GM12878 (cell line): ENCODE data around the gene NGDN. TPM values are rescaled to one million over a fixed set of nuclear protein-coding genes. Genes with fewer than 3 reads are reported as not detected.

Source experiments
- ATAC-seq: fragments of 200-7000 bp; cut with Tn5 transposase; 3 replicates; pipeline ENCODE4 v1.9.1; 2020; ENCODE audit warnings: mild to moderate bottlenecking, moderate library complexity
- BruUV-seq: library from RNA; stranded (reverse); fragments of 400-500 nt; replicated peaks from 2 replicates; lab custom pipeline; 2021; lab: Mats Ljungman, UMichigan
- CTCF ChIA-PET: fragments of 300-600 bp; sonication (Branson Sonifier 250); formaldehyde crosslinking; extraction: SDS; loops from one replicate; lab custom pipeline; 2021; ENCODE audit warnings: inconsistent platforms; lab: Yijun Ruan, JAX
- POLR2A ChIA-PET: fragments of 350-600 bp; formaldehyde crosslinking; extraction: SDS; loops from one replicate; lab custom pipeline; 2021; ENCODE audit warnings: inconsistent platforms; lab: Charles Lee
- RAD21 ChIA-PET: fragments of 300-600 bp; sonication (Branson Sonifier 250); formaldehyde crosslinking; loops from one replicate; lab custom pipeline; 2023; ENCODE audit warnings: antibody characterized with exemption; ENCODE audit not compliant: unreplicated experiment; lab: Charles Lee
- SMC1A ChIA-PET: fragments of 300-600 bp; sonication (Branson Sonifier 250); formaldehyde crosslinking; loops from one replicate; lab custom pipeline; 2023; ENCODE audit not compliant: unreplicated experiment, uncharacterized antibody; lab: Charles Lee
- DNase-seq: peaks from one replicate; pipeline ENCODE4 v3.0.0-alpha.2; 2011; ENCODE audit warnings: low read depth, low spot score
- FAIRE-seq: peaks from 3 replicates; lab custom pipeline; 2011; peaks lifted over from hg19 to GRCh38; lab: Jason Lieb, UNC
- H2AFZ ChIP-seq: 2 replicates; pipeline ENCODE4 v1.6.0; 2011; ENCODE audit warnings: low read depth, low read length, control low read depth; ENCODE audit not compliant: control insufficient read depth
- H3K27ac ChIP-seq: 2 replicates; pipeline ENCODE4 v1.5.1; 2011; ENCODE audit warnings: control low read depth; ENCODE audit not compliant: control insufficient read depth, insufficient read depth
- H3K27me3 ChIP-seq, 2 experiments: replicated peaks in 1 of 2; 2 replicates each; pipeline versions ENCODE4 v1.6.0 to v1.6.1; 2011; ENCODE audit warnings: low read length in 1 of 2; ENCODE audit not compliant: control insufficient read depth in 2 of 2, insufficient read depth in 2 of 2
- H3K36me3 ChIP-seq, 2 experiments: 2 replicates each; pipeline ENCODE4 v1.5.1; 2011; ENCODE audit warnings: low read length in 1 of 2; ENCODE audit not compliant: control insufficient read depth in 2 of 2, insufficient read depth in 2 of 2
- H3K4me1 ChIP-seq: 2 replicates; pipeline ENCODE4 v1.6.1; 2011; ENCODE audit warnings: mild to moderate bottlenecking, low read length, moderate library complexity, mixed read lengths; ENCODE audit not compliant: control insufficient read depth, insufficient read depth
- H3K4me2 ChIP-seq: 2 replicates; pipeline ENCODE4 v1.6.0; 2011; ENCODE audit warnings: control low read depth; ENCODE audit not compliant: control insufficient read depth, insufficient read depth
- H3K4me3 ChIP-seq: fragments of 200-600 bp; sonication (generic); 2 replicates; pipeline ENCODE4 v1.5.1; 2016
- H3K79me2 ChIP-seq: 2 replicates; pipeline ENCODE4 v1.6.0; 2011; ENCODE audit warnings: low read length; ENCODE audit not compliant: control insufficient read depth, insufficient read depth
- H3K9ac ChIP-seq: 2 replicates; pipeline ENCODE4 v1.8.0; 2011; ENCODE audit warnings: low read length, control low read depth, mixed read lengths; ENCODE audit not compliant: control insufficient read depth, insufficient read depth
- H3K9me3 ChIP-seq: replicated peaks from 3 replicates; pipeline ENCODE4 v1.5.1; 2011; ENCODE audit warnings: mild to moderate bottlenecking, low read length; ENCODE audit not compliant: control insufficient read depth, insufficient read depth
- H4K20me1 ChIP-seq: 2 replicates; pipeline ENCODE4 v1.6.0; 2011; ENCODE audit not compliant: control insufficient read depth, insufficient read depth
- ASH2L ChIP-seq: fragments of 300-600, 200-600 bp; sonication (generic); IDR thresholded peaks from 2 replicates; pipeline ENCODE4 v1.6.1; 2017; ENCODE audit warnings: low read depth, mild to moderate bottlenecking, borderline replicate concordance
- EZH2 ChIP-seq: IDR thresholded peaks from 2 replicates; pipeline ENCODE4 v1.6.1; 2012; ENCODE audit warnings: low read depth, mild to moderate bottlenecking, control low read depth, inconsistent platforms, low read length, borderline replicate concordance; ENCODE audit not compliant: control insufficient read depth
- FOS ChIP-seq: IDR thresholded peaks from 3 replicates; pipeline ENCODE4 v1.6.1; 2011; ENCODE audit warnings: borderline replicate concordance; ENCODE audit not compliant: insufficient read length; ENCODE audit errors: extremely low read depth
- GABPA ChIP-seq: IDR thresholded peaks from 2 replicates; pipeline ENCODE4 v1.6.1; 2014; ENCODE audit warnings: antibody characterized with exemption, low read depth, mild to moderate bottlenecking, inconsistent platforms
- HCFC1 ChIP-seq: fragments of 150-350 bp; IDR thresholded peaks from 2 replicates; pipeline ENCODE4 v1.6.1; 2014; ENCODE audit warnings: low read length
- HDAC2 ChIP-seq: fragments of 200-600 bp; sonication (generic); IDR thresholded peaks from 2 replicates; pipeline ENCODE4 v1.6.1; 2017
- MYC ChIP-seq: IDR thresholded peaks from 2 replicates; pipeline ENCODE4 v1.6.1; 2011; ENCODE audit warnings: mild to moderate bottlenecking, low read length, moderate library complexity, inconsistent platforms; ENCODE audit not compliant: insufficient read depth, insufficient replicate concordance, insufficient read length, severe bottlenecking
- NFIC ChIP-seq: IDR thresholded peaks from 2 replicates; pipeline ENCODE4 v1.6.1; 2012; ENCODE audit warnings: low read depth, mild to moderate bottlenecking, inconsistent platforms, low read length, moderate library complexity
- NFXL1 ChIP-seq: fragments of 450-650 bp; IDR thresholded peaks from 2 replicates; pipeline ENCODE4 v1.6.1; 2017; ENCODE audit warnings: antibody characterized with exemption, mild to moderate bottlenecking, borderline replicate concordance
- NR2C1 ChIP-seq: fragments of 450-650 bp; IDR thresholded peaks from 2 replicates; pipeline ENCODE4 v1.6.1; 2017; ENCODE audit warnings: antibody characterized with exemption, mild to moderate bottlenecking, moderate library complexity
- NR2C2 ChIP-seq: IDR thresholded peaks from 2 replicates; pipeline ENCODE4 v1.6.1; 2011; ENCODE audit warnings: borderline replicate concordance, low read depth; ENCODE audit not compliant: control insufficient read depth, insufficient read length
- NR2F1 ChIP-seq: fragments of 450-650 bp; conservative IDR thresholded peaks from 2 replicates; pipeline ENCODE4 v1.6.1; 2017; ENCODE audit warnings: mild to moderate bottlenecking
- POLR2AphosphoS5 ChIP-seq: IDR thresholded peaks from 2 replicates; pipeline ENCODE4 v1.6.1; 2011; ENCODE audit warnings: mild to moderate bottlenecking, low read length, inconsistent platforms
- RB1 ChIP-seq: fragments of 450-650 bp; formaldehyde crosslinking; IDR thresholded peaks from 2 replicates; pipeline ENCODE4 v1.6.1; 2017; ENCODE audit warnings: mild to moderate bottlenecking, borderline replicate concordance
- RUNX3 ChIP-seq: IDR thresholded peaks from 2 replicates; pipeline ENCODE4 v1.6.1; 2012; ENCODE audit warnings: low read length, inconsistent platforms
- SMC3 ChIP-seq: IDR thresholded peaks from 2 replicates; pipeline ENCODE4 v1.6.1; 2011; ENCODE audit warnings: low read length, improper control_type of control experiment, borderline replicate concordance
- SRF ChIP-seq, 2 experiments: IDR thresholded peaks; 2 replicates each; pipeline ENCODE4 v1.6.1; 2011; ENCODE audit warnings: low read depth in 2 of 2, low read length in 2 of 2, mild to moderate bottlenecking in 1 of 2, moderate library complexity in 1 of 2
- SUPT20H ChIP-seq: IDR thresholded peaks from 2 replicates; pipeline ENCODE4 v1.6.1; 2011; ENCODE audit warnings: low read depth, mild to moderate bottlenecking, low read length, moderate library complexity, borderline replicate concordance; ENCODE audit not compliant: control insufficient read depth
- TBL1XR1 ChIP-seq: IDR thresholded peaks from 2 replicates; pipeline ENCODE4 v1.6.1; 2012; ENCODE audit warnings: low read depth, low read length, improper control_type of control experiment
- USF2 ChIP-seq: IDR thresholded peaks from 2 replicates; pipeline ENCODE4 v1.6.1; 2011; ENCODE audit warnings: low read depth, low read length, improper control_type of control experiment, borderline replicate concordance
- YY1 ChIP-seq: IDR thresholded peaks from 2 replicates; pipeline ENCODE4 v1.6.1; 2011; ENCODE audit warnings: low read depth, mild to moderate bottlenecking, low read length
- WGBS: methylation state at CpG from one replicate; pipeline ENCODE4 v1.1.6; 2016; ENCODE audit warnings: low lambda C conversion rate; ENCODE audit not compliant: insufficient replicate concordance, insufficient coverage; ENCODE audit errors: missing lambda C conversion rate; 5-methylcytosine and 5-hydroxymethylcytosine counted together
- in situ Hi-C: fragments of 300-500 bp; cut with MboI; formaldehyde crosslinking; loops from 9 replicates; pipeline ENCODE4 v1.14.3; 2018; ENCODE audit warnings: mixed read lengths
- intact Hi-C: fragments of 100-400 bp; cut with micrococcal nuclease; formaldehyde crosslinking; loops from one replicate; pipeline ENCODE4 v1.14.2; 2022; ENCODE audit not compliant: unreplicated experiment
- polyA plus RNA-seq, 11 experiments: library from polyadenylated mRNA; depleted of rRNA in 4 of 11; unstranded in 6 of 11; stranded (reverse) in 5 of 11; fragments of >200 nt; fragmentation: Nextera tagmentation in 4 of 11; fragmentation: Illumina TruSeq in 1 of 11; extraction: Ambion mirVana in 4 of 11; extraction: Trizol in 1 of 11; gene quantifications; 1 replicate in 1 of 11; 2 replicates in 10 of 11; pipeline versions ENCODE4 v1.2.1 to v1.2.3, GENCODE V29; 2011 to 2016; ENCODE audit warnings: inconsistent platforms in 2 of 11, missing spikeins in 2 of 11, low read depth in 1 of 11
- total RNA-seq, 4 experiments: library from RNA; depleted of rRNA in 3 of 4; stranded (reverse); fragments of >200 nt in 3 of 4; fragmentation: Illumina TruSeq in 1 of 4; extraction: Trizol in 1 of 4; gene quantifications; 2 replicates each; pipeline versions ENCODE4 v1.2.1 to v1.2.3, GENCODE V29; 2013 to 2021

Gene NGDN
- total and polyA plus RNA-seq, 10 of the 15 experiments (the other 5 are each of a cell fraction or from before 2014, with no cell fraction given) = 40.4 to 163 (median 71.4) TPM

- no TSS peak for BruUV-seq
- no peak overlapping the region for H2AFZ ChIP-seq
- ATAC-seq (peak; percentile 85), FAIRE-seq (no peak), DNase-seq (no peak)
- no peaks in the 10 kb centered on the region; a peak in 1 of 4 replicates for H3K27me3 ChIP-seq
- no peaks in the 10 kb centered on the region for H3K4me1 ChIP-seq
- ChIA-PET SMC1A (no interaction called here), CTCF (interaction anchor here (1.0 kb wide), 1 partner anchor 42 kb away, joined by 3 read pairs; no protein-coding TSS in a partner anchor), RAD21 (no interaction called here), POLR2A (no interaction called here)
- H4K20me1 ChIP-seq = no peaks in the 10 kb centered on the region
- no peak overlapping the region for H3K4me3 ChIP-seq
- no peak overlapping the region for H3K4me2 ChIP-seq
- in situ Hi-C loops = no loop called here
- no peaks in the 10 kb centered on the region for H3K9me3 ChIP-seq
- no peak overlapping the region for H3K9ac ChIP-seq
- H3K27ac ChIP-seq = no peak overlapping the region
- intact Hi-C loops = no loop called here
- no peak for TF ChIP-seq MYC
- TF ChIP-seq SUPT20H = no peak
- peak; percentile 24 for TF ChIP-seq RUNX3
- peak; percentile 55; the same call in 1 of the 2 replicates for TF ChIP-seq NR2F1
- H3K79me2 ChIP-seq = no peaks in the 10 kb centered on the region
- H3K36me3 ChIP-seq = no peaks in the 10 kb centered on the region
These were observed 47.9 kb upstream of the NGDN start for GRCh38 chr14:23421594-23421993.

- SMC1A ChIA-PET = no interaction called here
- TF ChIP-seq USF2 (no peak), SMC3 (no peak), POLR2AphosphoS5 (no peak), NR2C1 (no peak), YY1 (no peak), SRF (IDR thresholded peaks at IDR 0.05; ENCODE audit: low read depth in 2 of 2, low read length in 2 of 2) (no peak), ASH2L (no peak), NR2C2 (no peak), RB1 (no peak), HCFC1 (no peak), NFIC (no peak), EZH2 (no peak), NFXL1 (no peak), HDAC2 (no peak), FOS (no peak), TBL1XR1 (no peak), GABPA (no peak)
These were observed 45.8 kb upstream of the NGDN start for GRCh38 chr14:23423657-23424056.

More at GRCh38 chr14:23423657-23424056, 45.8 kb upstream of the NGDN start:
- POLR2A ChIA-PET = interaction anchor here (1.3 kb wide), 1 partner anchor 14 kb away, joined by 4 read pairs; no protein-coding TSS in a partner anchor
- H3K9me3 ChIP-seq = no peaks in the 10 kb centered on the region
- H2AFZ ChIP-seq = no peak overlapping the region
- H3K4me2 ChIP-seq = no peak overlapping the region
- 66% methylated on average over 6 of the region's 6 CpGs for WGBS
- RAD21 ChIA-PET = no interaction called here
- H3K4me3 ChIP-seq = no peak overlapping the region
- DNase-seq = no peak
- intact Hi-C loops (no loop called here), in situ Hi-C loops (no loop called here)
- BruUV-seq = no TSS peak
- no peak overlapping the region for H3K9ac ChIP-seq
- H3K4me1 ChIP-seq = no peaks in the 10 kb centered on the region
- no peaks in the 10 kb centered on the region for H3K27me3 ChIP-seq
- no peak for FAIRE-seq
- no peak overlapping the region for H3K27ac ChIP-seq
- CTCF ChIA-PET = interaction anchor here (0.9 kb wide), 1 partner anchor 54 kb away, joined by 3 read pairs; no protein-coding TSS in a partner anchor
- no peaks in the 10 kb centered on the region for H3K79me2 ChIP-seq
- H4K20me1 ChIP-seq = no peaks in the 10 kb centered on the region
- no peak for ATAC-seq
- no peaks in the 10 kb centered on the region for H3K36me3 ChIP-seq
